K562 (cell line): ENCODE results near the gene FBXW9. TPM values are rescaled to one million over a fixed set of nuclear protein-coding genes. Genes with fewer than 3 reads are reported as not detected.
A peak's percentile ranks its signal among the peaks of the same experiment; 100 is the strongest.

ENCODE experiments used
- ELF1 ChIP-seq: fragments of 200-800 bp; sonication (Bioruptor generic); IDR thresholded peaks from 2 replicates; pipeline ENCODE4 v1.6.1; 2016; ENCODE audit warnings: missing genetic modification characterization, missing compliant biosample characterization
- MCM7 ChIP-seq, 2 experiments: fragments of 450-650 bp; IDR thresholded peaks; 2 replicates each; pipeline ENCODE4 v1.6.1; 2016 to 2018
- NBN ChIP-seq: fragments of 450-650 bp; IDR thresholded peaks from 2 replicates; pipeline ENCODE4 v1.6.1; 2016; ENCODE audit warnings: low read depth, mild to moderate bottlenecking
- PTRF ChIP-seq: fragments of 450-650 bp; IDR thresholded peaks from 2 replicates; pipeline ENCODE4 v1.6.1; 2016; ENCODE audit warnings: mild to moderate bottlenecking, missing genetic modification characterization, missing compliant biosample characterization
- SAFB2 ChIP-seq: fragments of 200-400 bp; formaldehyde crosslinking; IDR thresholded peaks from 2 replicates; pipeline ENCODE4 v1.6.1; 2018; ENCODE audit warnings: borderline replicate concordance, low read length, low read depth, moderate library complexity; ENCODE audit not compliant: severe bottlenecking
- SMARCA5 ChIP-seq: fragments of 450-650 bp; IDR thresholded peaks from 2 replicates; pipeline ENCODE4 v1.6.1; 2016
- SP2 ChIP-seq: IDR thresholded peaks from 2 replicates; pipeline ENCODE4 v1.6.1; 2011; ENCODE audit warnings: mild to moderate bottlenecking, low read depth, low read length, moderate library complexity; ENCODE audit not compliant: poor library complexity, severe bottlenecking; ENCODE audit errors: extremely low read depth
- XRCC4 ChIP-seq: IDR thresholded peaks from one replicate; pipeline ENCODE4 v1.6.1; 2011; ENCODE audit not compliant: insufficient read depth, insufficient read length; ENCODE audit errors: extremely low read depth
- ZBED1 ChIP-seq: IDR thresholded peaks from 2 replicates; pipeline ENCODE4 v1.6.1; 2014
- ZBTB8A ChIP-seq: fragments of 450-650 bp; IDR thresholded peaks from 2 replicates; pipeline ENCODE4 v1.6.1; 2018; ENCODE audit warnings: mild to moderate bottlenecking, moderate library complexity; ENCODE audit not compliant: partially characterized antibody
- ZC3H11A ChIP-seq: IDR thresholded peaks from 2 replicates; pipeline ENCODE4 v1.6.1; 2012; ENCODE audit warnings: low read depth, low read length, improper control_type of control experiment
- ZNF165 ChIP-seq: fragments of 250-450 bp; sonication (Bioruptor Pico); IDR thresholded peaks from 2 replicates; pipeline ENCODE4 v1.4.0; 2020; ENCODE audit warnings: borderline replicate concordance
- ZNF324 ChIP-seq: fragments of 250-450 bp; sonication (Bioruptor Pico); IDR thresholded peaks from 2 replicates; pipeline ENCODE4 v1.4.0; 2020; ENCODE audit warnings: mild to moderate bottlenecking
- ZNF354B ChIP-seq: fragments of 250-450 bp; sonication (Bioruptor Pico); IDR thresholded peaks from 2 replicates; pipeline ENCODE4 v1.4.0; 2020
- polyA plus RNA-seq, 8 experiments: library from polyadenylated mRNA; depleted of rRNA in 4 of 8; stranded (reverse) in 5 of 8; unstranded in 3 of 8; fragments of >200 nt; fragmentation: Nextera tagmentation in 2 of 8; fragmentation: Illumina TruSeq in 1 of 8; extraction: Ambion mirVana in 2 of 8; extraction: Trizol in 1 of 8; gene quantifications; 2 replicates each; pipeline versions ENCODE4 v1.2.1 to v1.2.3, GENCODE V29; 2011 to 2014; ENCODE audit warnings: inconsistent platforms in 1 of 8, missing spikeins in 1 of 8
- total RNA-seq, 7 experiments: library from RNA; depleted of rRNA in 6 of 7; stranded (reverse); fragments of >200 nt in 6 of 7; fragmentation: Illumina TruSeq in 2 of 7; extraction: Trizol in 2 of 7; gene quantifications; 2 replicates each; pipeline versions ENCODE4 v1.2.1 to v1.2.3, GENCODE V29; 2011 to 2021; ENCODE audit warnings: low replicate concordance in 1 of 7
- TF ChIP-seq, protein P1 (sequence below): fragments of 450-650 bp; IDR thresholded peaks from 2 replicates; pipeline ENCODE4 v1.7.0; 2016; ENCODE audit warnings: borderline replicate concordance
- TF ChIP-seq, protein P2 (sequence below): fragments of 250-450 bp; sonication (Bioruptor Pico); IDR thresholded peaks from 2 replicates; pipeline ENCODE4 v1.8.0; 2021; ENCODE audit warnings: borderline replicate concordance, mild to moderate bottlenecking, moderate library complexity; ENCODE audit not compliant: poor library complexity, severe bottlenecking
- TF ChIP-seq, protein P3 (sequence below): fragments of 450-650 bp; IDR thresholded peaks from 2 replicates; pipeline ENCODE4 v1.6.1; 2018; ENCODE audit not compliant: partially characterized antibody
- TF ChIP-seq, protein P4 (sequence below): sonication (generic); formaldehyde crosslinking; IDR thresholded peaks from 2 replicates; pipeline ENCODE4 v1.8.0; 2023; ENCODE audit warnings: mild to moderate bottlenecking, missing genetic modification reagents
- TF ChIP-seq, protein P5 (sequence below): fragments of 450-650 bp; formaldehyde crosslinking; IDR thresholded peaks from 2 replicates; pipeline ENCODE4 v1.4.0; 2022; ENCODE audit warnings: missing genetic modification characterization

Gene FBXW9
- total and polyA plus RNA-seq, 9 of the 15 experiments (the other 6 are each of a cell fraction or from before 2014, with no cell fraction given): 0.23 to 21.7 (median 6.2) TPM

DNA sequence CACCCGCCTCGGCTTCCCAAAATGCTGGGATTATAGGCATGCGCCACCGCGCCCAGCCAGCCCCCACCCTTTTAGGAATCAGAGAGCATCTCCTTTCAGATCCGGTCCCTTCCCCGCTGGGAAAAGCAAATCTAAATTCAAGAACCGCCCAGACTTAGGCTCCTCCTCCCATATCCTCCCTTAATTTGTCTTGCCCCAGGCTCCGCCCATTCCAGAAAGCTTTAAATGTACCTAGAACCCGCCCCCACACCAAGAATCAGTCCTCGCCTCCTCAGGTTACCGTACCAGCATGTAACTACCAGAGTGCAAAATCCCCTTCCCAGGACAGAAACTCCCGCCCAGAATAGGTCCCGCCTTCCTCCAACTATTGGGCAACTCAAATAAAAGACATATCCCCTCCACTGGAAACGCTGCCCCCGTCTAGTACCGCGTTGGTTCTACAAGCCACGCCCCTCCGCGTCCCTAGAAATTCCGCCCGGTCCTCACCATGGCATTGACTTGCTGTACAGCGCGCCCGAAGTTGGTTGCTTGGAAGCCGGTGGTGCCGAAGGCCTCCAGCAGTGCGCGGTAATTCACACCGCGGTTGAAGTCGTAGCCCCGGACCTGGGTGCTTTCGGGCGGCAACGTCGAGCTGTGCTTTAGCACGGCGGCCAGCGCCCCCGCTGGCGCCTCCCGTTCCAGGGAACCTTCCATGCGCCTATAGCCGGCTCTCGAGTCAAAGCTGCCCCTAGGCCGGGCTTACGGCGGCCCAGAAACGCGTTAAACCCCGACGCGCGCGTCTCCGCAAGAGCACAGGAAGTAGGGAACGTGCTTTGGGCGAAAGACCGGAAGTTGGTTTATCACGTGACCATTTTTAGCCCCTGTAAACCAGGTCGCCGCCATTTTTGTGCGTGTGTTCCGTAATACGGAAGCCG lies 15.1 kb downstream of the FBXW9 start, which contains the start of gene DHPS (continued):
- TF ChIP-seq SP2: no peak
- no peak for TF ChIP-seq ZBTB8A
- TF ChIP-seq XRCC4: no peak
- TF ChIP-seq PTRF (tag): no peak
- TF ChIP-seq ELF1 (tag): peak; percentile 93
- TF ChIP-seq ZC3H11A: no peak
- TF ChIP-seq ZNF165 (CRISPR knock-in tag): no peak
- TF ChIP-seq MCM7 (IDR thresholded peaks at IDR 0.05): no peak; a peak in 1 of 4 replicates
- no peak for TF ChIP-seq SMARCA5
- TF ChIP-seq NBN: no peak
- TF ChIP-seq, protein P1, sequence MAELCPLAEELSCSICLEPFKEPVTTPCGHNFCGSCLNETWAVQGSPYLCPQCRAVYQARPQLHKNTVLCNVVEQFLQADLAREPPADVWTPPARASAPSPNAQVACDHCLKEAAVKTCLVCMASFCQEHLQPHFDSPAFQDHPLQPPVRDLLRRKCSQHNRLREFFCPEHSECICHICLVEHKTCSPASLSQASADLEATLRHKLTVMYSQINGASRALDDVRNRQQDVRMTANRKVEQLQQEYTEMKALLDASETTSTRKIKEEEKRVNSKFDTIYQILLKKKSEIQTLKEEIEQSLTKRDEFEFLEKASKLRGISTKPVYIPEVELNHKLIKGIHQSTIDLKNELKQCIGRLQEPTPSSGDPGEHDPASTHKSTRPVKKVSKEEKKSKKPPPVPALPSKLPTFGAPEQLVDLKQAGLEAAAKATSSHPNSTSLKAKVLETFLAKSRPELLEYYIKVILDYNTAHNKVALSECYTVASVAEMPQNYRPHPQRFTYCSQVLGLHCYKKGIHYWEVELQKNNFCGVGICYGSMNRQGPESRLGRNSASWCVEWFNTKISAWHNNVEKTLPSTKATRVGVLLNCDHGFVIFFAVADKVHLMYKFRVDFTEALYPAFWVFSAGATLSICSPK: no peak
- TF ChIP-seq, protein P2, sequence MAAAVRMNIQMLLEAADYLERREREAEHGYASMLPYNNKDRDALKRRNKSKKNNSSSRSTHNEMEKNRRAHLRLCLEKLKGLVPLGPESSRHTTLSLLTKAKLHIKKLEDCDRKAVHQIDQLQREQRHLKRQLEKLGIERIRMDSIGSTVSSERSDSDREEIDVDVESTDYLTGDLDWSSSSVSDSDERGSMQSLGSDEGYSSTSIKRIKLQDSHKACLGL (CRISPR knock-in tag): no peak
- TF ChIP-seq, protein P3, sequence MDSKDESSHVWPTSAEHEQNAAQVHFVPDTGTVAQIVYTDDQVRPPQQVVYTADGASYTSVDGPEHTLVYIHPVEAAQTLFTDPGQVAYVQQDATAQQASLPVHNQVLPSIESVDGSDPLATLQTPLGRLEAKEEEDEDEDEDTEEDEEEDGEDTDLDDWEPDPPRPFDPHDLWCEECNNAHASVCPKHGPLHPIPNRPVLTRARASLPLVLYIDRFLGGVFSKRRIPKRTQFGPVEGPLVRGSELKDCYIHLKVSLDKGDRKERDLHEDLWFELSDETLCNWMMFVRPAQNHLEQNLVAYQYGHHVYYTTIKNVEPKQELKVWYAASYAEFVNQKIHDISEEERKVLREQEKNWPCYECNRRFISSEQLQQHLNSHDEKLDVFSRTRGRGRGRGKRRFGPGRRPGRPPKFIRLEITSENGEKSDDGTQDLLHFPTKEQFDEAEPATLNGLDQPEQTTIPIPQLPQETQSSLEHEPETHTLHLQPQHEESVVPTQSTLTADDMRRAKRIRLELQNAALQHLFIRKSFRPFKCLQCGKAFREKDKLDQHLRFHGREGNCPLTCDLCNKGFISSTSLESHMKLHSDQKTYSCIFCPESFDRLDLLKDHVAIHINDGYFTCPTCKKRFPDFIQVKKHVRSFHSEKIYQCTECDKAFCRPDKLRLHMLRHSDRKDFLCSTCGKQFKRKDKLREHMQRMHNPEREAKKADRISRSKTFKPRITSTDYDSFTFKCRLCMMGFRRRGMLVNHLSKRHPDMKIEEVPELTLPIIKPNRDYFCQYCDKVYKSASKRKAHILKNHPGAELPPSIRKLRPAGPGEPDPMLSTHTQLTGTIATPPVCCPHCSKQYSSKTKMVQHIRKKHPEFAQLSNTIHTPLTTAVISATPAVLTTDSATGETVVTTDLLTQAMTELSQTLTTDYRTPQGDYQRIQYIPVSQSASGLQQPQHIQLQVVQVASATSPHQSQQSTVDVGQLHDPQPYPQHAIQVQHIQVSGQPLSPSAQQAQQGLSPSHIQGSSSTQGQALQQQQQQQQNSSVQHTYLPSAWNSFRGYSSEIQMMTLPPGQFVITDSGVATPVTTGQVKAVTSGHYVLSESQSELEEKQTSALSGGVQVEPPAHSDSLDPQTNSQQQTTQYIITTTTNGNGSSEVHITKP: peak; percentile 44
- TF ChIP-seq ZBED1: no peak
- TF ChIP-seq ZNF354B (CRISPR knock-in tag): no peak
- TF ChIP-seq, protein P4, sequence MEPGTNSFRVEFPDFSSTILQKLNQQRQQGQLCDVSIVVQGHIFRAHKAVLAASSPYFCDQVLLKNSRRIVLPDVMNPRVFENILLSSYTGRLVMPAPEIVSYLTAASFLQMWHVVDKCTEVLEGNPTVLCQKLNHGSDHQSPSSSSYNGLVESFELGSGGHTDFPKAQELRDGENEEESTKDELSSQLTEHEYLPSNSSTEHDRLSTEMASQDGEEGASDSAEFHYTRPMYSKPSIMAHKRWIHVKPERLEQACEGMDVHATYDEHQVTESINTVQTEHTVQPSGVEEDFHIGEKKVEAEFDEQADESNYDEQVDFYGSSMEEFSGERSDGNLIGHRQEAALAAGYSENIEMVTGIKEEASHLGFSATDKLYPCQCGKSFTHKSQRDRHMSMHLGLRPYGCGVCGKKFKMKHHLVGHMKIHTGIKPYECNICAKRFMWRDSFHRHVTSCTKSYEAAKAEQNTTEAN: peak; percentile 71; the same call in 1 of the 2 replicates
- TF ChIP-seq, protein P5, sequence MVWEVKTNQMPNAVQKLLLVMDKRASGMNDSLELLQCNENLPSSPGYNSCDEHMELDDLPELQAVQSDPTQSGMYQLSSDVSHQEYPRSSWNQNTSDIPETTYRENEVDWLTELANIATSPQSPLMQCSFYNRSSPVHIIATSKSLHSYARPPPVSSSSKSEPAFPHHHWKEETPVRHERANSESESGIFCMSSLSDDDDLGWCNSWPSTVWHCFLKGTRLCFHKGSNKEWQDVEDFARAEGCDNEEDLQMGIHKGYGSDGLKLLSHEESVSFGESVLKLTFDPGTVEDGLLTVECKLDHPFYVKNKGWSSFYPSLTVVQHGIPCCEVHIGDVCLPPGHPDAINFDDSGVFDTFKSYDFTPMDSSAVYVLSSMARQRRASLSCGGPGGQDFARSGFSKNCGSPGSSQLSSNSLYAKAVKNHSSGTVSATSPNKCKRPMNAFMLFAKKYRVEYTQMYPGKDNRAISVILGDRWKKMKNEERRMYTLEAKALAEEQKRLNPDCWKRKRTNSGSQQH: peak; percentile 18; the same call in 1 of the 2 replicates
- TF ChIP-seq ZNF324 (CRISPR knock-in tag): peak; percentile 16; the same call in 1 of the 2 replicates
- TF ChIP-seq SAFB2: no peak
